ENCODE data around the gene CBX4. TPM values are rescaled to one million over a fixed set of nuclear protein-coding genes. Genes with fewer than 3 reads are reported as not detected.

CBX4 gene
- total RNA-seq, 2 experiments from 2014 or later = 98.9 to 110 TPM

DNA sequence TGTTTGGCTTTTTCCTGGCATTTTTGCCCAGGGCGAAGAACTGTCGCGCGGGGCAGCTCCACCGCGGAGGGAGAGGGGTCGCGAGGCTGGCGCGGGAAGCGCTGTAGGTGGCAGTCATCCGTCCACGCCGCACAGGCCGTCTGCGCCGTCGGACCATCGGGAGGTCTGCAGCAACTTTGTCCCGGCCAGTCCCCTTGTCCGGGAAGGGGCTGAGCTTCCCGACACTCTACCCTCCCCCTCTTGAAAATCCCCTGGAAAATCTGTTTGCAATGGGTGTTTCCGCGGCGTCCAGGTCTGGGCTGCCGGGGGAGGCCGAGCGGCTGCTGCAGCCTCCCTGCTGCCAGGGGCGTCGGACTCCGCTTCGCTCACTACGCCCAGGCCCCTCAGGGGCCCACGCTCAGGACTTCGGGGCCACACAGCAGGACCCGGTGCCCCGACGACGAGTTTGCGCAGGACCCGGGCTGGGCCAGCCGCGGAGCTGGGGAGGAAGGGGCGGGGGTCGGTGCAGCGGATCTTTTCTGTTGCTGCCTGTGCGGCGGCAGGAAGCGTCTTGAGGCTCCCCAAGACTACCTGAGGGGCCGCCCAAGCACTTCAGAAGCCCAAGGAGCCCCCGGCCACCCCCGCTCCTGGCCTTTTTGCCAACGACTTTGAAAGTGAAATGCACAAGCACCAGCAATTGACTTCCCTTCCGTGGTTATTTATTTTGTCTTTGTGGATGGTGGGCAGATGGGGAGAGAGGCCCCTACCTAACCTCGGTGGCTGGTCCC, 2.3 kb upstream of the CBX4 start:
- Histone ChIP-seq H4K20me1 (ENCODE audit: insufficient read depth, low read length) (peaks cover 6% of the 10 kb centered on the region), H3K4me1 (ENCODE audit: insufficient read depth, low read length, poor library complexity, severe bottlenecking) (peaks cover 9% of the 10 kb centered on the region), H2AFZ (ENCODE audit: low read length) (no peak overlapping the region), H3K79me2 (ENCODE audit: insufficient read depth, low read depth, low read length) (peaks cover 15% of the 10 kb centered on the region), H3K27ac (ENCODE audit: low read depth, low read length, poor library complexity, severe bottlenecking) (no peak overlapping the region), H3K4me3 (ENCODE audit: low read depth, low read length, poor library complexity, severe bottlenecking) (no peak overlapping the region), H3K9me2 (ENCODE audit: insufficient read depth, low read length) (no peaks in the 10 kb centered on the region), H3K9me3 (ENCODE audit: low read length) (no peaks in the 10 kb centered on the region), H3K36me3 (ENCODE audit: insufficient read depth, low read length) (peaks cover 16% of the 10 kb centered on the region), H3K4me2 (ENCODE audit: low read length) (no peak overlapping the region)
- no TSS peak for BruUV-seq (replicated peaks)
- ChIA-PET POLR2A (no interaction called here), CTCF (ENCODE audit: unreplicated experiment) (no interaction called here)
- DNase-seq (ENCODE audit: low spot score) = no peak
- intact Hi-C loops (cut with micrococcal nuclease; ENCODE audit: unreplicated experiment) = no loop called here
- peak; percentile 90; the same call in 1 of the 2 replicates for TF ChIP-seq EZH2phosphoT487 (IDR thresholded peaks at IDR 0.05; ENCODE audit: borderline replicate concordance, low read depth, low read length)
- TF ChIP-seq, protein P1, sequence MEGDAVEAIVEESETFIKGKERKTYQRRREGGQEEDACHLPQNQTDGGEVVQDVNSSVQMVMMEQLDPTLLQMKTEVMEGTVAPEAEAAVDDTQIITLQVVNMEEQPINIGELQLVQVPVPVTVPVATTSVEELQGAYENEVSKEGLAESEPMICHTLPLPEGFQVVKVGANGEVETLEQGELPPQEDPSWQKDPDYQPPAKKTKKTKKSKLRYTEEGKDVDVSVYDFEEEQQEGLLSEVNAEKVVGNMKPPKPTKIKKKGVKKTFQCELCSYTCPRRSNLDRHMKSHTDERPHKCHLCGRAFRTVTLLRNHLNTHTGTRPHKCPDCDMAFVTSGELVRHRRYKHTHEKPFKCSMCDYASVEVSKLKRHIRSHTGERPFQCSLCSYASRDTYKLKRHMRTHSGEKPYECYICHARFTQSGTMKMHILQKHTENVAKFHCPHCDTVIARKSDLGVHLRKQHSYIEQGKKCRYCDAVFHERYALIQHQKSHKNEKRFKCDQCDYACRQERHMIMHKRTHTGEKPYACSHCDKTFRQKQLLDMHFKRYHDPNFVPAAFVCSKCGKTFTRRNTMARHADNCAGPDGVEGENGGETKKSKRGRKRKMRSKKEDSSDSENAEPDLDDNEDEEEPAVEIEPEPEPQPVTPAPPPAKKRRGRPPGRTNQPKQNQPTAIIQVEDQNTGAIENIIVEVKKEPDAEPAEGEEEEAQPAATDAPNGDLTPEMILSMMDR (conservative IDR thresholded peaks at IDR 0.05; ENCODE audit: low read length) = no peak

DNA sequence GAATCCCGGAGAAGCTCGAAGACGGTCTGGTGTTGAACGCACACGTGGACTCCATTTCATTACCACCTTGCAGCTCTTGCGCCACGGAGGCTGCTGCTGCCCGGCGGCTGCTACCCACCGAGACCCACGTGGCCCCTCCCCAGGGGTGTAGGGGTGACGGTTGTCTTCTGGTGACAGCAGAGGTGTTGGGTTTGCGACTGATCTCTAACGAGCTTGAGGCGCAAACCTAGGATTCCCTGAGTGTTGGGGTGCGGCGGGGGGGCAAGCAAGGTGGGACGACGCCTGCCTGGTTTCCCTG, 1.7 kb upstream of the CBX4 start:
- POLR2A ChIA-PET = no interaction called here

More for the DNA sequence above, 1.7 kb upstream of the CBX4 start:
- peaks cover 15% of the 10 kb centered on the region for H3K4me1 ChIP-seq (ENCODE audit: insufficient read depth, low read length, poor library complexity, severe bottlenecking)
- BruUV-seq (replicated peaks) = no TSS peak
- DNase-seq (ENCODE audit: low spot score) = no peak
- intact Hi-C loops (cut with micrococcal nuclease; ENCODE audit: unreplicated experiment) = no loop called here
- no peak overlapping the region for H3K4me2 ChIP-seq (ENCODE audit: low read length)
- no peak overlapping the region for H3K27ac ChIP-seq (ENCODE audit: low read depth, low read length, poor library complexity, severe bottlenecking)
- no peaks in the 10 kb centered on the region for H3K9me3 ChIP-seq (ENCODE audit: low read length)
- no peak overlapping the region for H2AFZ ChIP-seq (ENCODE audit: low read length)
- H3K9me2 ChIP-seq (ENCODE audit: insufficient read depth, low read length) = no peaks in the 10 kb centered on the region
- peaks cover 21% of the 10 kb centered on the region for H3K79me2 ChIP-seq (ENCODE audit: insufficient read depth, low read depth, low read length)
- TF ChIP-seq, protein P1 (conservative IDR thresholded peaks at IDR 0.05; ENCODE audit: low read length) = no peak
- TF ChIP-seq EZH2phosphoT487 (IDR thresholded peaks at IDR 0.05; ENCODE audit: borderline replicate concordance, low read depth, low read length) = no peak
- no peak overlapping the region for H3K4me3 ChIP-seq (ENCODE audit: low read depth, low read length, poor library complexity, severe bottlenecking)
- peaks cover 11% of the 10 kb centered on the region for H4K20me1 ChIP-seq (ENCODE audit: insufficient read depth, low read length)
- CTCF ChIA-PET (ENCODE audit: unreplicated experiment) = no interaction called here
- H3K36me3 ChIP-seq (ENCODE audit: insufficient read depth, low read length) = peaks cover 22% of the 10 kb centered on the region

Data from OCI-LY7 (cell line).